HepG2 (cell line): ENCODE data around the gene SMOC1. TPM values are rescaled to one million over a fixed set of nuclear protein-coding genes. Genes with fewer than 3 reads are reported as not detected.

ENCODE experiments used
- BRD4 ChIP-seq: sonication (generic); formaldehyde crosslinking; IDR thresholded peaks from 2 replicates; pipeline ENCODE4 v1.4.0; 2020; ENCODE audit warnings: missing genetic modification reagents
- ELF3 ChIP-seq: IDR thresholded peaks from 2 replicates; pipeline ENCODE4 v1.6.1; 2016; ENCODE audit warnings: missing genetic modification reagents, missing compliant biosample characterization
- FOXA3 ChIP-seq: IDR thresholded peaks from 2 replicates; pipeline ENCODE4 v1.6.1; 2016; ENCODE audit warnings: missing genetic modification reagents, missing compliant biosample characterization
- FOXJ3 ChIP-seq: sonication (generic); formaldehyde crosslinking; IDR thresholded peaks from 2 replicates; pipeline ENCODE4 v1.4.0; 2020; ENCODE audit warnings: missing genetic modification reagents, mild to moderate bottlenecking, borderline replicate concordance
- GATAD2A ChIP-seq: IDR thresholded peaks from 2 replicates; pipeline ENCODE4 v1.6.1; 2016
- HCFC1 ChIP-seq: fragments of 150-350 bp; IDR thresholded peaks from 2 replicates; pipeline ENCODE4 v1.6.1; 2014; ENCODE audit warnings: low read depth, low read length
- HNRNPLL ChIP-seq: fragments of 200-400 bp; formaldehyde crosslinking; IDR thresholded peaks from 2 replicates; pipeline ENCODE4 v1.6.1; 2017; ENCODE audit warnings: mild to moderate bottlenecking, low read depth, low read length; ENCODE audit not compliant: poor library complexity, severe bottlenecking
- KMT2A ChIP-seq: sonication (generic); formaldehyde crosslinking; IDR thresholded peaks from 2 replicates; pipeline ENCODE4 v1.4.0; 2020; ENCODE audit warnings: missing genetic modification reagents
- LCORL ChIP-seq, 2 experiments: fragments of 450-650 bp in 1 of 2; sonication (generic) in 1 of 2; formaldehyde crosslinking in 1 of 2; IDR thresholded peaks; 2 replicates each; pipeline versions ENCODE4 v1.5.0 to v1.6.1; 2017 to 2020; ENCODE audit warnings: antibody characterized with exemption in 1 of 2, missing genetic modification reagents in 1 of 2
- MLLT10 ChIP-seq: sonication (generic); formaldehyde crosslinking; IDR thresholded peaks from 2 replicates; pipeline ENCODE4 v1.4.0; 2020; ENCODE audit warnings: missing genetic modification reagents
- NBN ChIP-seq: fragments of 450-650 bp; conservative IDR thresholded peaks from 2 replicates; pipeline ENCODE4 v1.6.1; 2017
- NFRKB ChIP-seq: fragments of 450-650 bp; IDR thresholded peaks from 2 replicates; pipeline ENCODE4 v1.6.1; 2017
- RBM39 ChIP-seq: fragments of 200-400 bp; formaldehyde crosslinking; IDR thresholded peaks from one replicate; pipeline ENCODE4 v1.6.1; 2018; ENCODE audit warnings: antibody characterized with exemption, mild to moderate bottlenecking, low read depth, low read length; ENCODE audit not compliant: poor library complexity, severe bottlenecking
- RCOR2 ChIP-seq: IDR thresholded peaks from 2 replicates; pipeline ENCODE4 v1.6.1; 2016; ENCODE audit warnings: missing biosample characterization, missing genetic modification reagents
- TBX2 ChIP-seq: sonication (generic); formaldehyde crosslinking; IDR thresholded peaks from 2 replicates; pipeline ENCODE4 v1.5.0; 2020; ENCODE audit warnings: missing genetic modification reagents, mild to moderate bottlenecking, borderline replicate concordance
- TCF7 ChIP-seq: sonication (generic); IDR thresholded peaks from 2 replicates; pipeline ENCODE4 v1.6.1; 2016; ENCODE audit warnings: antibody characterized with exemption, low read depth
- ZBTB20 ChIP-seq: sonication (generic); formaldehyde crosslinking; IDR thresholded peaks from 2 replicates; pipeline ENCODE4 v1.8.1; 2023; ENCODE audit warnings: missing genetic modification reagents, low read depth, mild to moderate bottlenecking, borderline replicate concordance
- ZFY ChIP-seq: sonication (generic); formaldehyde crosslinking; IDR thresholded peaks from 2 replicates; pipeline ENCODE4 v1.4.0; 2020; ENCODE audit warnings: missing genetic modification reagents
- ZNF180 ChIP-seq: sonication (generic); formaldehyde crosslinking; IDR thresholded peaks from 2 replicates; pipeline ENCODE4 v1.4.0; 2020; ENCODE audit warnings: low read depth, missing genetic modification reagents, borderline replicate concordance
- ZNF207 ChIP-seq: fragments of 450-650 bp; IDR thresholded peaks from 2 replicates; pipeline ENCODE4 v1.6.1; 2016; ENCODE audit warnings: antibody characterized with exemption, borderline replicate concordance
- ZNF3 ChIP-seq: IDR thresholded peaks from 2 replicates; pipeline ENCODE4 v1.7.0; 2017; ENCODE audit warnings: inconsistent platforms
- ZNF678 ChIP-seq: sonication (generic); formaldehyde crosslinking; IDR thresholded peaks from 2 replicates; pipeline ENCODE4 v1.4.0; 2020; ENCODE audit warnings: mild to moderate bottlenecking, missing genetic modification reagents
- ZSCAN25 ChIP-seq: sonication (generic); formaldehyde crosslinking; IDR thresholded peaks from 2 replicates; pipeline ENCODE4 v1.8.0; 2022; ENCODE audit warnings: mild to moderate bottlenecking, missing genetic modification reagents
- polyA plus RNA-seq, 8 experiments: library from polyadenylated mRNA; depleted of rRNA in 3 of 8; stranded (reverse) in 7 of 8; unstranded in 1 of 8; fragments of >200 nt; fragmentation: Illumina TruSeq in 4 of 8; extraction: Trizol in 4 of 8; gene quantifications; 2 replicates each; pipeline versions ENCODE4 v1.2.1 to v1.2.3, GENCODE V29; 2011 to 2016; ENCODE audit warnings: low read depth in 4 of 8, missing spikeins in 1 of 8, mixed read lengths in 1 of 8; ENCODE audit not compliant: insufficient read depth in 1 of 8
- total RNA-seq, 5 experiments: library from RNA; depleted of rRNA; stranded (reverse); fragments of >200 nt; fragmentation: Illumina TruSeq; extraction: Trizol; gene quantifications; 2 replicates each; pipeline ENCODE4 v1.2.3, GENCODE V29; 2016; ENCODE audit warnings: low read depth in 1 of 5
- TF ChIP-seq, protein P1 (sequence below): sonication (generic); formaldehyde crosslinking; IDR thresholded peaks from 2 replicates; pipeline ENCODE4 v1.8.0; 2022; ENCODE audit warnings: mild to moderate bottlenecking, missing genetic modification reagents
- TF ChIP-seq, protein P2 (sequence below): IDR thresholded peaks from 2 replicates; pipeline ENCODE4 v1.6.1; 2016; ENCODE audit warnings: mild to moderate bottlenecking, missing biosample characterization, missing genetic modification reagents
- TF ChIP-seq, protein P3 (sequence below): sonication (generic); formaldehyde crosslinking; IDR thresholded peaks from 2 replicates; pipeline ENCODE4 v1.4.0; 2020; ENCODE audit warnings: mild to moderate bottlenecking, low read depth, missing genetic modification reagents

The SMOC1 gene
- total and polyA plus RNA-seq, 2 of the 13 experiments (the other 11 are each of a cell fraction or from before 2014, with no cell fraction given), result 17.8 to 35.6 TPM

DNA sequence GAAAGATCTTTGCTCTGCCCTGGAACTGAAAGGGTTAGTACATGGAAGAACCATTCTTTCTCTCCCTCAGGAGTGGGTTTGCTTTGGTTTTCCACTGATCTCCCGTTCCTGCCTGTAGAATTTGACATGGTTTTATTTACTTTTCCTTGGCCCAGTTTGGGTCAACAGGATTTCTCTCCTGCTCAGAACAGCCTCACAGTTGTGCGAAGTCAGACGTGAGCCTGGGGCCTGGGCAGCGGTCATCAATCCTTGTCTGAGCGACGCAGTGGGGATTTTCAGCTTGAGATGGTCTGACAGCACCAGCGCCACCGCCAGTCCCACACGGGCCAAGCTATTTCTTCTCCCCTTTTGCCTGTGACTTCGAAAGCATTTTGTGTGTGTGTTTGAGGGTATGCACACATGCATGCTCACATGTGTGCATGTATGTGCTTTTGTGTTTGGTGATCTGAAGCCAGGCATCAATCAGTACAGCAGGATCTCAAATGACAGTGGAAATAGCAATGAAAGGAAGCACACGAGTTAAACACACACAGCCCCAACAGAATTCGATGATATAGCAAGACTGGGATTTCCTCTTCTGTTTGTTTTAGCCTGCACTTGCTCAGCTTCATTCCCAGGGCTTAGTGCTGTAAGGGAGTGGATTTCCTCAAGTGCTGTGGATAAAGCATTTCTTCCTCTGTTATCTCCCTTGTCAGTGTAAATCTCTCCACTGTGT lies 58.3 kb downstream of the SMOC1 start (continued):
- TF ChIP-seq, protein P1, sequence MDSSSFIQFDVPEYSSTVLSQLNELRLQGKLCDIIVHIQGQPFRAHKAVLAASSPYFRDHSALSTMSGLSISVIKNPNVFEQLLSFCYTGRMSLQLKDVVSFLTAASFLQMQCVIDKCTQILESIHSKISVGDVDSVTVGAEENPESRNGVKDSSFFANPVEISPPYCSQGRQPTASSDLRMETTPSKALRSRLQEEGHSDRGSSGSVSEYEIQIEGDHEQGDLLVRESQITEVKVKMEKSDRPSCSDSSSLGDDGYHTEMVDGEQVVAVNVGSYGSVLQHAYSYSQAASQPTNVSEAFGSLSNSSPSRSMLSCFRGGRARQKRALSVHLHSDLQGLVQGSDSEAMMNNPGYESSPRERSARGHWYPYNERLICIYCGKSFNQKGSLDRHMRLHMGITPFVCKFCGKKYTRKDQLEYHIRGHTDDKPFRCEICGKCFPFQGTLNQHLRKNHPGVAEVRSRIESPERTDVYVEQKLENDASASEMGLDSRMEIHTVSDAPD (CRISPR knock-in tag), result no peak
- TF ChIP-seq LCORL (IDR thresholded peaks at IDR 0.05) (no peak), LCORL (CRISPR knock-in tag; IDR thresholded peaks at IDR 0.05) (peak; percentile 90), ZNF678 (no peak), TCF7 (no peak), ZSCAN25 (CRISPR knock-in tag) (no peak), NBN (no peak), ZNF3 (no peak), NFRKB (no peak), ZNF207 (no peak), HCFC1 (no peak), TBX2 (CRISPR knock-in tag) (peak; percentile 71; the same call in 1 of the 2 replicates), BRD4 (CRISPR knock-in tag) (no peak), ZNF180 (CRISPR knock-in tag) (no peak), HNRNPLL (no peak), ELF3 (CRISPR knock-in tag) (peak; percentile 21; the same call in 1 of the 2 replicates), KMT2A (CRISPR knock-in tag) (peak; percentile 63; the same call in 1 of the 2 replicates), GATAD2A (CRISPR knock-in tag) (peak; percentile 74), MLLT10 (CRISPR knock-in tag) (no peak), FOXA3 (CRISPR knock-in tag) (peak; percentile 78), ZBTB20 (CRISPR knock-in tag) (no peak), FOXJ3 (CRISPR knock-in tag) (0 out of 2 replicates have a peak, but pooled peaks have one; percentile 20), ZFY (peak; percentile 40), RCOR2 (0 out of 2 replicates have a peak, but pooled peaks have one; percentile 21), RBM39 (no peak)
- TF ChIP-seq, protein P2, sequence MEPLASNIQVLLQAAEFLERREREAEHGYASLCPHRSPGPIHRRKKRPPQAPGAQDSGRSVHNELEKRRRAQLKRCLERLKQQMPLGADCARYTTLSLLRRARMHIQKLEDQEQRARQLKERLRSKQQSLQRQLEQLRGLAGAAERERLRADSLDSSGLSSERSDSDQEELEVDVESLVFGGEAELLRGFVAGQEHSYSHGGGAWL (CRISPR knock-in tag), result no peak
- TF ChIP-seq, protein P3, sequence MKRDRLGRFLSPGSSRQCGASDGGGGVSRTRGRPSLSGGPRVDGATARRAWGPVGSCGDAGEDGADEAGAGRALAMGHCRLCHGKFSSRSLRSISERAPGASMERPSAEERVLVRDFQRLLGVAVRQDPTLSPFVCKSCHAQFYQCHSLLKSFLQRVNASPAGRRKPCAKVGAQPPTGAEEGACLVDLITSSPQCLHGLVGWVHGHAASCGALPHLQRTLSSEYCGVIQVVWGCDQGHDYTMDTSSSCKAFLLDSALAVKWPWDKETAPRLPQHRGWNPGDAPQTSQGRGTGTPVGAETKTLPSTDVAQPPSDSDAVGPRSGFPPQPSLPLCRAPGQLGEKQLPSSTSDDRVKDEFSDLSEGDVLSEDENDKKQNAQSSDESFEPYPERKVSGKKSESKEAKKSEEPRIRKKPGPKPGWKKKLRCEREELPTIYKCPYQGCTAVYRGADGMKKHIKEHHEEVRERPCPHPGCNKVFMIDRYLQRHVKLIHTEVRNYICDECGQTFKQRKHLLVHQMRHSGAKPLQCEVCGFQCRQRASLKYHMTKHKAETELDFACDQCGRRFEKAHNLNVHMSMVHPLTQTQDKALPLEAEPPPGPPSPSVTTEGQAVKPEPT (CRISPR knock-in tag), result peak; percentile 52; the same call in 1 of the 2 replicates
